HG02763 (cell line): ENCODE data around the gene ABTB1.

Experiments used
- ATAC-seq: cut with Tn5 transposase; IDR thresholded peaks from one replicate; pipeline ENCODE4 v1.9.1; 2021; ENCODE audit warnings: mild to moderate bottlenecking, moderate library complexity; ENCODE audit not compliant: unreplicated experiment

The ABTB1 gene

GRCh38 chr3:127685708-127686511 lies 13.2 kb downstream of the ABTB1 start:
- no peak for ATAC-seq

GRCh38 chr3:127686512-127686894 lies 13.8 kb downstream of the ABTB1 start:
- ATAC-seq, result no peak

DNA sequence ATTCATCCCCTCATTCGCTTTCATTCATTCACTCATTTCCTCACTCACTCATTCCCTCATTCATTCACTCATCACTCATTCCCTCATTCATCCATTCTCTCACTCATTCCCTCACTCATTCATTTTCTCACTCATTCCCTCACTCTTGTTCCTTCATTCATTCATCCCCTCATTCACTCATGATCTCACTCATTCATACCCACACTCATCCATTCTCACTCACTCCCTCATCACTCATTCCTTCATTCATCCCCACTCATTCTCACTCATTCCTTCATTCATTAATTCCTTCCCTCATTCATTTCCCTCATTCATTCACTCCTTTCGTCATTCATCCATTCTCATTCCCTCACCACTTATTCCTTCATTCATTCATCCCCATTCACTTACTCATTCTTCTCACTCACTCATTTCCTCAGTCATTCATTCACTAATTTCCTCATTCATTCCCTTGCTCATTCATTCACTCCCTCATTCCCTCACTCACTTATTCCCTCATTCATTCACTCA lies 14.5 kb downstream of the ABTB1 start:
- ATAC-seq, result no peak

DNA sequence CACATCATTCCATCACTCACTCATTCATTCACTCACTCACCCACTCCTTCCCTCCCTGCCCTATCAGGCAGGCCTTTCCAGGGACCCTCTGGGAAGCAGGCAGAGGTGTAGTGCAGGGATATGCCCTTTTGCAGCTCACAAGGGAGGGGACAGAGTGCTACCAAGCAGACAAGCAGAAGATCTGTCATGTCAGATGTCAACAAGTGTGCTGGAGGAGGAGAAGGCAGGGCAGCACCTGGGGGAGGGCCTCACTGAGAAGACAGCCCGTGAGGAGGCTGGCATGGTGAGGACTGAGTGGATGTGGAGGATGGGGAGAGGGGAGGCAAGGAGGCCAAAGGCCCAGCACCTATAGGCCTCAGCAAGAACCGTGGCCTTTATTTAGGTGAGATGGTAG lies 15.3 kb downstream of the ABTB1 start:
- no peak for ATAC-seq

GRCh38 chr3:127688416-127689265 lies 15.9 kb downstream of the ABTB1 start:
- ATAC-seq, result no peak

- no peak for ATAC-seq
These were observed 16.6 kb downstream of the ABTB1 start for GRCh38 chr3:127689266-127689860.

GRCh38 chr3:127690106-127690505 lies 17.4 kb downstream of the ABTB1 start:
- ATAC-seq, result no peak

- no peak for ATAC-seq
These were observed 18.2 kb downstream of the ABTB1 start for GRCh38 chr3:127690823-127691452.

DNA sequence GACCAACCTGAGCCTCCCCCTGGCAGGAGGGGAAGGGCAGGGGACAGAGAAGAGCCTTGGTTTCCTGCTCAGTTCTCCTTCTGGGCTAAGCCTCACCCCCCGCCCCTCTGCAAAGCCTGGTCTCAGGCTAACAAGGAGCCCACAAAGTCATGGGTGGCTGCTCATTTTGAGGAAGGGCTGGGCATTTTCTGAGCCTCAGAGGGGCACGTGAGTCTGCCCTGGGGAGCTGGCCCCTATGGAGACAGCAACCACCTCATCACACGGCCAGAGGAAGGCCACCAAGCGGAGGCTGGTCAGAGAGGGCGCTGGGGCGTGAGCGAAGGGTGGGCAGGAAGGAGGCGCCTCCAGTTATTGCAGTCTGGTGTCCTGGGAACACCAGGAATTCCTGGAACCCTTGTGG lies 18.7 kb downstream of the ABTB1 start:
- ATAC-seq, result no peak

- ATAC-seq, result no peak
These were observed 19.2 kb downstream of the ABTB1 start for GRCh38 chr3:127691974-127692373.

DNA sequence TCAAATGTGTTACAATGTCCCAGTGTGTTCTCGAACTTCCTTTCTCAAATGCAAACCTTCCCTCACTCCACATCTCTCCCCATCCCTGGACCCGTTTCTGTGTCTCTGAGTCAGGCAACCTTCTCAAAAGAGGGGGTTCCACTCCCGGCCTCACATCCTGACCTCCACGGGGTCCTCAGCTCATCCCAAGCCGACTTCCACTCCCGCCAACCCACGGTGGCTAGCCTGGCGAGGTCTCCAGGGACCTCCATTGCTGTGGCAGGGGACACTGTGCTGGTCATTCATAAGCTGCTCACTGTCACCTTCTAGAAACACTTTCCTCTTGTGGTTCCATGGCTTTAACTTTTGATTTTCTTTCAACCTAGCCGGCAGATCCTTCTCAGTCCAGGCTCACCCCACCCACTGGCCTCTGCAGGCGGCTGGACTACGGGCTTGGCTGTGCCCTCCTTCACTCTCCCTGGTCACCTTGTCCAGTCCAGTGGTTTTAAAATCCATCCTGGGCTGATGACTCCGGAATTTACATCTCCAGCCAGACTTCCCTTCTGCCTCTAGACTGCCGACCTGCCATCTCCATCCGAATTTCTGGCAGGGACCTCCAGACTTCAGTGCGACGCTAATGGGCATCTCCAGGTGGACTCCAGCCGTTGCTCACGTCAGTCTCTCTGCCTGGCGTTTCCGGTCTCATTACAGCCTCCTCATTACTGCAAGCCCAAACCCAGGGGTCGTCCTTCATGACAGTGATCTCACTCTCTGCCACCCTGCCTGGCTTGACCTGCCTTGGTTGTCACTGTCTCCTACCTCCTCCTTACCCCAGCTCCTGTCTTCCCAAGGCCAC lies 20.0 kb downstream of the ABTB1 start:
- no peak for ATAC-seq

GRCh38 chr3:127693336-127693843 lies 20.6 kb downstream of the ABTB1 start:
- ATAC-seq, result no peak

DNA sequence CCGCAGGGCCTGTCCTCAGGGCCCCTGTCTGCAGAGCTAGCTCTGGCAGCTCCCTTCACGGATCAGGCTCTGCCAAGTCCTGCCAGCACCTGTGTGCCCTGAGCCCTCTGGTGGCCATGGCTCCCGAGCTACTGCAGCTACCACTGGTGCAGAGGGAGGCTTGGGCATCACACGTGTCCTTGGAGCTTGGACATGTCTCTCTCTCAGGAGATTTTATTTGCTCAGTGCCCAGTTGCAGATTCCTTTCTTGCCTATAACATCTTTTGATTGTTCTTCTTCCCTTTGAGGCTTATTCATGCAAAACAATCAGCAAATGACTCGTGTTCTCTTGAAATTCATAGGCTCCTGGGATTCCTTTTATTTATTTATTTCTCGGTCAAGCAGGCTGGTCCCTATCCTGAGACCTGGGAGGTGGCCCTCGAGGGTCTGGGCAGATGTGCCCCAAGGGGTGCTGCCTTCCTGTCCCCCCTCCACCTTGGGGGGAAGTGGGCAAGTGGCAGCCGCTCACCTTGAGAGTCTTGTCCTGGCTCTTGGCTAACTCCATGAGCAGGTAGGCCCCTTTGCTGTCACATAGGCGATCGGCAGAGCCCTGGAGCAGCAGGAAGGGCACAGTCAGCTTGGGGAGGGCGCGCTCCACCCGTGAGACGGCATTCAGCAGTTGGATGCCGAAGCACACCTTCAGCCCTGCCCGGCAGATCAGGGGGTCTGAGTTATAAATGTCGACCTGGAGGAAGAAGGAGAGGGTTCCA lies 21.9 kb downstream of the ABTB1 start:
- no peak for ATAC-seq

DNA sequence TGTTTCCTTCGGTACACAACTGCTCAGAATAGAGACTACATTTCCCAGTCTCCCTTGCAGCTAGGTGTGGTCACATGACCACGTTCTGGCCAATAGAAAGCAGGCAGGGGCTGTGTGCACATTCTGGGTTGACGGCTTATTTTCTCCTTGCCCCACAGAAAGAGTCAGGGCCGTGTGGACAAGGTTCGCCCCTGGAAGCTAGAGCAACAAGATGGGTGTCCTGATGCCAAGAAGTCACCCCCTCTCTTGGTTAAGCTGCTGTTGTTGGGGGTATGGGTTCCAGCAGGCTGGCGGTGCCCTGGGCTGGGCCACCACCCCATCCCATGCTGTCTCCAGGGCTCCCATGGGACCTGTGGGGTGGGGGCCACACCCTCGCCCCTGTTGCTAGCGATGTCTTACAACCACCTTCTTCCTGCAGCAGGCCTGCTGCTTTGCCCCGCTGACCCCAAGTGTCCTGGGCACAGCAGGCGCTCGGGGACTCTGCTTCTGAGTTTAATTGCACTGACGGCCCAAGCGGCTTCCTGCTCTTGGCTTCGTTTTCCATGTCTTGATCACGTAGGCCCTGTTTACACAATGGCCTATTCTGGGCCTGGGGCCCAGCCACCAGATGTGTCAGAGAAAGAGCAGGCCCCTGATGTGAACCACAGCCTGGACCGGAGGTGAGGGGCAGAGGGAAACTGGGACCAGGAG lies 24.9 kb downstream of the ABTB1 start:
- peak; percentile 45 for ATAC-seq

- no peak for ATAC-seq
These were observed 25.5 kb downstream of the ABTB1 start for GRCh38 chr3:127698286-127698685.

GRCh38 chr3:127698691-127699415 lies 26.1 kb downstream of the ABTB1 start:
- ATAC-seq, result no peak

DNA sequence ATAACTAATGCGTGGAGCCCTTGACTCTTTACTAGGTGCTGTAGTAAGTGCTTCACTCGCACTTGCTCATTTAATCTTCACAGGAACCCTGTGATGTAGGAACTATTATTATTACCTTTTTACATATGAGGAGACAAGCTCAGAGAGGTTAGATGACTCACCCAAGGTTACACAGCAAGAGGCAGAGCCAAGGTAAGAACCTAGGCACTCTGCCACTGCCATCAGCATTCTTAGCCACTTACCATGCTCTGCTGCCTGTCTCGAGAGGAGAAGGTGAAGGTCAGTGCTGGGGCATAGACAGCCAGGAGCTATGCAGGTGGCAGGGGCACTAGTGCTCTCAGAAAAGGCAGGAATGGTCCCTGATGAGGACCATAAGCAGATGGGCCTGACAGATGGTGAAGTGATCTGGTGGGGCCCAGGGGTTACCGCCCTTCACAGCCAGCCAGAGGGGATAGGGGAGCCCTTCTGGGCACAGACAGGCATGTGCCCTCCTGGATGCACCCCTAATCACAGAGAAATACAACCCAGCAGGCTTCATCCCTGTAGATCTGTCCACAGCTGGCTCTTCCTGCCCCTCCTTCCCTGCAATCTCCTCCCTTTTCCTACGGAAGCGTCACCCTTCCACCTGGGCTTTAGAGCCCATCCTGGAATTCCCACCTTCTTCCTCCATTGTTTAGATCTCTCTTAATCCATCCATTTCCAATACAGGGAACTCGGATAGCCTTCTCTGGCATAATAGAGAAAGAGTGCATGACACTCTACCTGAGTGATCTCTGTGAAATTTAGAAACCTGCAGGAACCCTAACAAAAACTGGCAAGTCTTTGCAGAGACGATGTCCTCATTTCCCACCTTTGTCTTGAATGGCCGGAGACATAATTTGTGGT lies 26.9 kb downstream of the ABTB1 start:
- no peak for ATAC-seq
